ENCODE results near the gene C2CD3.

DNA sequence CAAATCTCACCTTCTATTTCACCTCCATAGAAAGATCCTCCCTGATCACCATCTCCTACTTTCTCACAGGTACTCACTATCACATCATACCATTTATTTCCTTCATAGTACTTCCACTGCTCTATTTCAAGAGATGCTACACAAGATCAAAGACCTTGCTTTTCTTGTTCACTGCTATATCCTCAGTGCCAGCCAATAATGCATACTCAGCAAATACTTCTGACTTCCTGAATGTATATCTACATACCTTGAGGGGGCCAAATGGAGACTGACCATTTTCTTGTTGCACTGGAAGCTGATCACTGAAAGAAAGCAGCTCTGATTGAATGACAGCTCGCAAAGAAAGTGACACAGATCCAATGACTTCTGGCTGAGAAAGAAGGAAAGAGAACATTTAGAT, 64.7 kb downstream of the C2CD3 start:
- TF ChIP-seq, protein P1, sequence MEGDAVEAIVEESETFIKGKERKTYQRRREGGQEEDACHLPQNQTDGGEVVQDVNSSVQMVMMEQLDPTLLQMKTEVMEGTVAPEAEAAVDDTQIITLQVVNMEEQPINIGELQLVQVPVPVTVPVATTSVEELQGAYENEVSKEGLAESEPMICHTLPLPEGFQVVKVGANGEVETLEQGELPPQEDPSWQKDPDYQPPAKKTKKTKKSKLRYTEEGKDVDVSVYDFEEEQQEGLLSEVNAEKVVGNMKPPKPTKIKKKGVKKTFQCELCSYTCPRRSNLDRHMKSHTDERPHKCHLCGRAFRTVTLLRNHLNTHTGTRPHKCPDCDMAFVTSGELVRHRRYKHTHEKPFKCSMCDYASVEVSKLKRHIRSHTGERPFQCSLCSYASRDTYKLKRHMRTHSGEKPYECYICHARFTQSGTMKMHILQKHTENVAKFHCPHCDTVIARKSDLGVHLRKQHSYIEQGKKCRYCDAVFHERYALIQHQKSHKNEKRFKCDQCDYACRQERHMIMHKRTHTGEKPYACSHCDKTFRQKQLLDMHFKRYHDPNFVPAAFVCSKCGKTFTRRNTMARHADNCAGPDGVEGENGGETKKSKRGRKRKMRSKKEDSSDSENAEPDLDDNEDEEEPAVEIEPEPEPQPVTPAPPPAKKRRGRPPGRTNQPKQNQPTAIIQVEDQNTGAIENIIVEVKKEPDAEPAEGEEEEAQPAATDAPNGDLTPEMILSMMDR (IDR thresholded peaks at IDR 0.05 in 2 of 3, conservative IDR thresholded peaks at IDR 0.05 in 1 of 3; ENCODE audit: control insufficient read depth in 2 of 3, extremely low read depth in 1 of 3, insufficient read depth in 1 of 3, low read depth in 3 of 3, low read length in 3 of 3): no peak
- TF ChIP-seq GABPA (IDR thresholded peaks at IDR 0.05; ENCODE audit: low read depth) (no peak), CHD2 (IDR thresholded peaks at IDR 0.05; ENCODE audit: borderline replicate concordance, low read depth, low read length) (no peak), RAD21 (IDR thresholded peaks at IDR 0.05; ENCODE audit: insufficient read depth, low read depth, low read length) (no peak), SP1 (IDR thresholded peaks at IDR 0.05; ENCODE audit: low read depth, low read length) (no peak), POLR2A (IDR thresholded peaks at IDR 0.05; ENCODE audit: low read depth, low read length) (no peak), EZH2 (IDR thresholded peaks at IDR 0.05; ENCODE audit: borderline replicate concordance, control insufficient read depth, low read depth, low read length) (no peak), TCF12 (IDR thresholded peaks at IDR 0.05; ENCODE audit: low read depth, low read length) (no peak)
- TF ChIP-seq, protein P2, sequence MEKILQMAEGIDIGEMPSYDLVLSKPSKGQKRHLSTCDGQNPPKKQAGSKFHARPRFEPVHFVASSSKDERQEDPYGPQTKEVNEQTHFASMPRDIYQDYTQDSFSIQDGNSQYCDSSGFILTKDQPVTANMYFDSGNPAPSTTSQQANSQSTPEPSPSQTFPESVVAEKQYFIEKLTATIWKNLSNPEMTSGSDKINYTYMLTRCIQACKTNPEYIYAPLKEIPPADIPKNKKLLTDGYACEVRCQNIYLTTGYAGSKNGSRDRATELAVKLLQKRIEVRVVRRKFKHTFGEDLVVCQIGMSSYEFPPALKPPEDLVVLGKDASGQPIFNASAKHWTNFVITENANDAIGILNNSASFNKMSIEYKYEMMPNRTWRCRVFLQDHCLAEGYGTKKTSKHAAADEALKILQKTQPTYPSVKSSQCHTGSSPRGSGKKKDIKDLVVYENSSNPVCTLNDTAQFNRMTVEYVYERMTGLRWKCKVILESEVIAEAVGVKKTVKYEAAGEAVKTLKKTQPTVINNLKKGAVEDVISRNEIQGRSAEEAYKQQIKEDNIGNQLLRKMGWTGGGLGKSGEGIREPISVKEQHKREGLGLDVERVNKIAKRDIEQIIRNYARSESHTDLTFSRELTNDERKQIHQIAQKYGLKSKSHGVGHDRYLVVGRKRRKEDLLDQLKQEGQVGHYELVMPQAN (conservative IDR thresholded peaks at IDR 0.05): no peak
